SU-DHL-6 (cell line): ENCODE measurements around the gene UBE2D2.

ENCODE experiments used
- H2AFZ ChIP-seq: fragments of 200-600 bp; sonication (generic); 2 replicates; pipeline ENCODE4 v1.6.1; 2014; ENCODE audit warnings: low read depth, mild to moderate bottlenecking, moderate library complexity, mixed read lengths, antibody characterized with exemption, low read length; ENCODE audit not compliant: severe bottlenecking
- H3F3A ChIP-seq: fragments of 200-600 bp; shearing (Covaris generic); 2 replicates; pipeline ENCODE4 v1.6.0; 2016; ENCODE audit warnings: antibody characterized with exemption, mild to moderate bottlenecking; ENCODE audit not compliant: insufficient read depth
- H3K27ac ChIP-seq: fragments of 200-600 bp; sonication (generic); 2 replicates; pipeline ENCODE4 v1.5.1; 2016; ENCODE audit warnings: low read depth, mild to moderate bottlenecking, low read length, moderate library complexity, mixed read lengths
- H3K27me3 ChIP-seq: fragments of 200-600 bp; sonication (generic), shearing (Covaris generic); 2 replicates; pipeline ENCODE4 v1.6.0; 2014; ENCODE audit warnings: mild to moderate bottlenecking, low read length
- H3K36me3 ChIP-seq: fragments of 200-600 bp; sonication (generic); 2 replicates; pipeline ENCODE4 v1.6.1; 2014; ENCODE audit warnings: mild to moderate bottlenecking, low read length, mixed read lengths
- H3K4me2 ChIP-seq: fragments of 300-600, 200-600 bp; shearing (Covaris generic), sonication (generic); 2 replicates; pipeline ENCODE4 v1.6.0; 2014; ENCODE audit warnings: low read length, low read depth, mild to moderate bottlenecking; ENCODE audit not compliant: poor library complexity, severe bottlenecking
- H3K4me3 ChIP-seq: fragments of 200-600 bp; sonication (generic); 2 replicates; pipeline ENCODE4 v1.5.1; 2014; ENCODE audit warnings: antibody characterized with exemption, low read length, mild to moderate bottlenecking, mixed read lengths; ENCODE audit not compliant: insufficient read depth, poor library complexity, severe bottlenecking
- H3K79me2 ChIP-seq: fragments of 200-600 bp; sonication (generic); 2 replicates; pipeline ENCODE4 v1.6.1; 2014; ENCODE audit warnings: mild to moderate bottlenecking, low read length, moderate library complexity; ENCODE audit not compliant: insufficient read depth
- H3K9ac ChIP-seq: fragments of 200-600 bp; sonication (generic); 2 replicates; pipeline ENCODE4 v1.7.0; 2014; ENCODE audit warnings: mild to moderate bottlenecking, low read length
- H3K9me2 ChIP-seq: fragments of 200-600 bp; sonication (generic); replicated peaks from 2 replicates; pipeline ENCODE4 v1.6.1; 2014; ENCODE audit warnings: low read length; ENCODE audit not compliant: insufficient read depth
- H3K9me3 ChIP-seq: fragments of 200-600 bp; sonication (generic); 2 replicates; pipeline ENCODE4 v1.6.1; 2014; ENCODE audit warnings: low read length, mixed read lengths; ENCODE audit not compliant: insufficient read depth
- H4K20me1 ChIP-seq: fragments of 200-600 bp; sonication (generic); 2 replicates; pipeline ENCODE4 v1.6.1; 2014; ENCODE audit warnings: low read depth, mild to moderate bottlenecking, antibody characterized with exemption, low read length, moderate library complexity, mixed read lengths
- CTCF ChIP-seq: fragments of 200-600 bp; sonication (generic); IDR thresholded peaks from one replicate; pipeline ENCODE4 v1.5.1; 2017; ENCODE audit warnings: antibody characterized with exemption, mild to moderate bottlenecking, low read length, moderate library complexity; ENCODE audit not compliant: insufficient read depth, poor library complexity, severe bottlenecking
- EZH2phosphoT487 ChIP-seq: fragments of 200-600 bp; sonication (generic), shearing (Covaris generic); conservative IDR thresholded peaks from 2 replicates; pipeline ENCODE4 v1.6.1; 2018; ENCODE audit warnings: mild to moderate bottlenecking, antibody characterized with exemption, low read length, moderate library complexity, mixed read lengths

The UBE2D2 gene

GRCh38 chr5:139513852-139514485 is 47.2 kb upstream of the UBE2D2 start:
- Histone ChIP-seq H3K27ac (no peak overlapping the region), H3K27me3 (no peaks in the 10 kb centered on the region), H4K20me1 (no peaks in the 10 kb centered on the region), H3K9me3 (no peaks in the 10 kb centered on the region), H3K36me3 (no peaks in the 10 kb centered on the region), H3K9me2 (no peaks in the 10 kb centered on the region), H2AFZ (no peak overlapping the region), H3K9ac (no peak overlapping the region), H3K4me2 (no peak overlapping the region), H3K79me2 (no peaks in the 10 kb centered on the region), H3K4me3 (no peak overlapping the region), H3F3A (no peaks in the 10 kb centered on the region)
- TF ChIP-seq CTCF (no peak), EZH2phosphoT487 (no peak)

- no peak overlapping the region for H3K9ac ChIP-seq
- no peaks in the 10 kb centered on the region for H3F3A ChIP-seq
- H3K4me2 ChIP-seq, result no peak overlapping the region
- no peak overlapping the region for H3K27ac ChIP-seq
- no peaks in the 10 kb centered on the region for H3K36me3 ChIP-seq
- no peaks in the 10 kb centered on the region for H3K9me3 ChIP-seq
- no peaks in the 10 kb centered on the region for H3K27me3 ChIP-seq
- no peak for TF ChIP-seq CTCF
- no peaks in the 10 kb centered on the region for H4K20me1 ChIP-seq
- no peak overlapping the region for H2AFZ ChIP-seq
- no peaks in the 10 kb centered on the region for H3K79me2 ChIP-seq
- H3K9me2 ChIP-seq, result no peaks in the 10 kb centered on the region
- H3K4me3 ChIP-seq, result no peak overlapping the region
Observed at GRCh38 chr5:139514486-139514856, 46.7 kb upstream of the UBE2D2 start.

GRCh38 chr5:139517683-139518564 is 43.2 kb upstream of the UBE2D2 start:
- H3K27me3 ChIP-seq, result no peaks in the 10 kb centered on the region
- no peaks in the 10 kb centered on the region for H3K9me3 ChIP-seq
- TF ChIP-seq EZH2phosphoT487 (no peak), CTCF (peak; percentile 94)
- peak overlapping the region; percentile 37 for H3K4me3 ChIP-seq
- peak overlapping the region; percentile 60 for H3K4me2 ChIP-seq
- H3F3A ChIP-seq, result no peaks in the 10 kb centered on the region
- H4K20me1 ChIP-seq, result no peaks in the 10 kb centered on the region
- peak overlapping the region; percentile 93 for H2AFZ ChIP-seq
- no peaks in the 10 kb centered on the region for H3K79me2 ChIP-seq
- no peaks in the 10 kb centered on the region for H3K9me2 ChIP-seq
- H3K27ac ChIP-seq, result no peak overlapping the region
- no peaks in the 10 kb centered on the region for H3K36me3 ChIP-seq
- H3K9ac ChIP-seq, result peak overlapping the region; percentile 59
